ENCODE data around the gene STMN3.

DNA sequence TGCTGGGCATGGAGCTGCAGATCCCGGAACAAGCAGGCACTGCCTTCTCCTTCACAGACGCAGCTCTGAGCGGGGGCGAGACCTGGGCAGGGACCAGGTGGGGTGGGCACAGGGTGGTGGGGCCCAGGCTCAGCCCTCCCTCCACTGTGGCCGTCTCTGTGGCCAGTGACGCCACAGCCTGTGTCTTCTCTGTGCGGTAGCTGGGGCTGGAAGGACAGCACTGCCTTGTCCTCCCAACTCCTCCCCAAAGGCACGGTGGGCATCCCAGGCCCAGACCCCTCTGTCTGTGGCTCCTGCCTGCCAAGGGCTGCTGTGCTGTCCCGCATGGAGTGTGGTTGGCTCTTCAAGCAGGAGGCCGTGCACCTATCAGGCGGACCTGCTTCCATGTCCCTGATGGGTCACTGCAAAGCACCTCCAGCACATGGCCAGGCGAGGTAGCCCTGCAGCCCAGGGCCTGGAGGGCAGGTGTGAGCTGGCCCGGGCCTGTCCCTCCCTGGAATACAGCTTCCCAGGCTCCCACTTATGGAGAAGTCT is 28.5 kb upstream of the STMN3 start:
- TF ChIP-seq, protein P1, sequence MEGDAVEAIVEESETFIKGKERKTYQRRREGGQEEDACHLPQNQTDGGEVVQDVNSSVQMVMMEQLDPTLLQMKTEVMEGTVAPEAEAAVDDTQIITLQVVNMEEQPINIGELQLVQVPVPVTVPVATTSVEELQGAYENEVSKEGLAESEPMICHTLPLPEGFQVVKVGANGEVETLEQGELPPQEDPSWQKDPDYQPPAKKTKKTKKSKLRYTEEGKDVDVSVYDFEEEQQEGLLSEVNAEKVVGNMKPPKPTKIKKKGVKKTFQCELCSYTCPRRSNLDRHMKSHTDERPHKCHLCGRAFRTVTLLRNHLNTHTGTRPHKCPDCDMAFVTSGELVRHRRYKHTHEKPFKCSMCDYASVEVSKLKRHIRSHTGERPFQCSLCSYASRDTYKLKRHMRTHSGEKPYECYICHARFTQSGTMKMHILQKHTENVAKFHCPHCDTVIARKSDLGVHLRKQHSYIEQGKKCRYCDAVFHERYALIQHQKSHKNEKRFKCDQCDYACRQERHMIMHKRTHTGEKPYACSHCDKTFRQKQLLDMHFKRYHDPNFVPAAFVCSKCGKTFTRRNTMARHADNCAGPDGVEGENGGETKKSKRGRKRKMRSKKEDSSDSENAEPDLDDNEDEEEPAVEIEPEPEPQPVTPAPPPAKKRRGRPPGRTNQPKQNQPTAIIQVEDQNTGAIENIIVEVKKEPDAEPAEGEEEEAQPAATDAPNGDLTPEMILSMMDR (IDR thresholded peaks at IDR 0.05) = no peak
- TF ChIP-seq POLR2A (IDR thresholded peaks at IDR 0.05) (no peak), POLR2AphosphoS5 (IDR thresholded peaks at IDR 0.05) (no peak), EP300 (IDR thresholded peaks at IDR 0.05) (no peak)
